Neural progenitor cell (in vitro differentiated cells): ENCODE results near the gene ZNF655. TPM values are rescaled to one million over a fixed set of nuclear protein-coding genes. Genes with fewer than 3 reads are reported as not detected.
"Not testable (repeated sequence)": the region's sequence is repeated elsewhere in the genome, so short reads cannot be mapped to it uniquely, and the experiment has no call there.

Experiments used
- DNase-seq: peaks from one replicate; pipeline ENCODE4 v3.0.0-alpha.2; 2016; ENCODE audit warnings: low spot score
- H2AFZ ChIP-seq: fragments of 200-600 bp; sonication (generic); replicated peaks from 2 replicates; pipeline ENCODE4 v1.6.1; 2016; ENCODE audit warnings: antibody characterized with exemption
- H3F3A ChIP-seq: fragments of 200-600 bp; sonication (generic); 2 replicates; pipeline ENCODE4 v1.6.1; 2016; ENCODE audit warnings: antibody characterized with exemption, low read depth
- H3K27ac ChIP-seq: fragments of 200-600 bp; sonication (generic); 2 replicates; pipeline ENCODE4 v1.5.1; 2016; ENCODE audit warnings: mild to moderate bottlenecking
- H3K27me3 ChIP-seq: fragments of 200-600 bp; sonication (generic); 2 replicates; pipeline ENCODE4 v1.6.1; 2016; ENCODE audit warnings: mild to moderate bottlenecking, moderate library complexity
- H3K36me3 ChIP-seq: fragments of 200-600 bp; sonication (generic); 2 replicates; pipeline ENCODE4 v1.5.1; 2016
- H3K4me1 ChIP-seq: fragments of 200-600 bp; sonication (generic); 2 replicates; pipeline ENCODE4 v1.6.1; 2016; ENCODE audit warnings: mixed run types
- H3K4me2 ChIP-seq: fragments of 200-600 bp; sonication (generic); 2 replicates; pipeline ENCODE4 v1.6.1; 2016
- H3K4me3 ChIP-seq: fragments of 200-600 bp; sonication (generic); 2 replicates; pipeline ENCODE4 v1.5.1; 2016
- H3K79me2 ChIP-seq: fragments of 200-600 bp; sonication (generic); 2 replicates; pipeline ENCODE4 v1.6.1; 2016; ENCODE audit warnings: low read depth
- H3K9ac ChIP-seq: fragments of 200-600 bp; sonication (generic); 2 replicates; pipeline ENCODE4 v1.6.1; 2016
- H3K9me3 ChIP-seq: fragments of 200-600 bp; sonication (generic); 2 replicates; pipeline ENCODE4 v1.5.1; 2016; ENCODE audit warnings: low read depth
- H4K20me1 ChIP-seq: fragments of 200-600 bp; sonication (generic); 2 replicates; pipeline ENCODE4 v1.6.1; 2016; ENCODE audit warnings: low read depth
- H3K27ac Mint-ChIP-seq: 3 replicates; pipeline ENCODE4 v1.8.0; 2021; ENCODE audit warnings: mixed read lengths
- H3K27me3 Mint-ChIP-seq: 2 replicates; pipeline ENCODE4 v1.8.0; 2022; ENCODE audit warnings: low read depth, mild to moderate bottlenecking, inconsistent platforms, moderate library complexity, mixed read lengths; ENCODE audit not compliant: insufficient read depth
- H3K36me3 Mint-ChIP-seq: 3 replicates; pipeline ENCODE4 v1.8.0; 2021; ENCODE audit warnings: mixed read lengths
- H3K4me1 Mint-ChIP-seq: 3 replicates; pipeline ENCODE4 v1.8.0; 2021; ENCODE audit warnings: mixed read lengths
- H3K4me3 Mint-ChIP-seq: 3 replicates; pipeline ENCODE4 v1.8.0; 2021; ENCODE audit warnings: mild to moderate bottlenecking, moderate library complexity, mixed read lengths
- H3K9me3 Mint-ChIP-seq: 3 replicates; pipeline ENCODE4 v1.8.0; 2020; ENCODE audit warnings: mixed read lengths
- EZH2 ChIP-seq: fragments of 200-600 bp; sonication (generic); IDR thresholded peaks from 2 replicates; pipeline ENCODE4 v1.6.1; 2017; ENCODE audit warnings: antibody characterized with exemption, mild to moderate bottlenecking, moderate library complexity
- EZH2phosphoT487 ChIP-seq: fragments of 200-600 bp; sonication (generic); IDR thresholded peaks from 2 replicates; pipeline ENCODE4 v1.6.1; 2017; ENCODE audit warnings: antibody characterized with exemption
- total RNA-seq: library from RNA; depleted of rRNA; stranded (reverse); fragments of >200 nt; gene quantifications from 2 replicates; pipeline ENCODE4 v1.2.3, GENCODE V29; 2015; ENCODE audit warnings: low replicate concordance
- TF ChIP-seq, protein P1 (sequence below): fragments of 200-600 bp; sonication (generic); IDR thresholded peaks from 2 replicates; pipeline ENCODE4 v1.5.1; 2017; ENCODE audit warnings: antibody characterized with exemption, mild to moderate bottlenecking

ZNF655 gene
- total RNA-seq, 1 donor from 2014 or later, result 66.3 TPM

DNA sequence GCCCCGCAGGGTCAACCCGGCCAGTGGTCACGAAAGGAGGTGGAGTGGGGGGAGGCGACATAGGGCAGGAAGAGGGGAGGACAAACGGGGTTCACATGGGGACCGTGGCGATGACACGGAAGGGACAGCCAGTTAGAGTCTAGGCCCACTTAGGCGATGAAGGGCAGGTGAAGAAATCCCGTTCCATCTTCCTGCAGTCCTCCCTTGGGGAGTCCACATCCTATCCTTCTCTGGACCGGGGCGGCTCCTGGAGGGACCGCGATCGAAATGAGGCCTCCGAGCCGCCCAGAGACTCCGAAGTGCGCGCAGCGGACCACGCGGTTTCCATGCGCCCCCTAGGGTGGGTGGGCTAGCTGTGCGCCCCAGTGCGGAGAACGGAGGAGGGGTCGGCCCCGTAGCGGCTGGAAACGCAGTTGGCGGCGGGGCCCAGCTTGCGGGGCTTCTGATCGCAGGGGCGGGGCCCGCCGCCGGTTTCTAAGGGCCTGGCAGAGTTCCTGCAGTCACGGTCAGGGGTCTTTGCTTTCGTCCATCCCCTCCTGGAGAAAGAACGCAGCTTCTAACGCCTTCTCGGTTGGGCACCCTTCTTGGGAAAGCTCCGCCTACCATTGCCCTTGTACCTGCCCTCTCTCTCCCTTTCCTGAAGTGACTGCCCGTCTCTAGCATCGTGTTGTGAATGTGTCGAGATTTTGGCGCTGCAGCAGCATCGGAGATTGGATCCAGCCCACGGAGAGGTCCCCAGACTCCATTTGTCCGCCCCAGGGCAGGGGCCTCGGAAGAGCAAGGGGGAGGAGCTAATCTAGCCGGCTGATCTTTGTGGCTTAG is 21.7 kb downstream of the ZNF655 start:
- peaks cover 9% of the 10 kb centered on the region for H3K4me1 Mint-ChIP-seq
- H3K9me3 ChIP-seq, result no peaks in the 10 kb centered on the region
- peaks cover 42% of the 10 kb centered on the region for H3F3A ChIP-seq
- H3K36me3 Mint-ChIP-seq, result no peaks in the 10 kb centered on the region
- peaks cover 2% of the 10 kb centered on the region for H3K27me3 Mint-ChIP-seq
- peak overlapping the region; percentile 93 for H3K4me2 ChIP-seq
- no peaks in the 10 kb centered on the region for H3K27me3 ChIP-seq
- TF ChIP-seq, protein P1, sequence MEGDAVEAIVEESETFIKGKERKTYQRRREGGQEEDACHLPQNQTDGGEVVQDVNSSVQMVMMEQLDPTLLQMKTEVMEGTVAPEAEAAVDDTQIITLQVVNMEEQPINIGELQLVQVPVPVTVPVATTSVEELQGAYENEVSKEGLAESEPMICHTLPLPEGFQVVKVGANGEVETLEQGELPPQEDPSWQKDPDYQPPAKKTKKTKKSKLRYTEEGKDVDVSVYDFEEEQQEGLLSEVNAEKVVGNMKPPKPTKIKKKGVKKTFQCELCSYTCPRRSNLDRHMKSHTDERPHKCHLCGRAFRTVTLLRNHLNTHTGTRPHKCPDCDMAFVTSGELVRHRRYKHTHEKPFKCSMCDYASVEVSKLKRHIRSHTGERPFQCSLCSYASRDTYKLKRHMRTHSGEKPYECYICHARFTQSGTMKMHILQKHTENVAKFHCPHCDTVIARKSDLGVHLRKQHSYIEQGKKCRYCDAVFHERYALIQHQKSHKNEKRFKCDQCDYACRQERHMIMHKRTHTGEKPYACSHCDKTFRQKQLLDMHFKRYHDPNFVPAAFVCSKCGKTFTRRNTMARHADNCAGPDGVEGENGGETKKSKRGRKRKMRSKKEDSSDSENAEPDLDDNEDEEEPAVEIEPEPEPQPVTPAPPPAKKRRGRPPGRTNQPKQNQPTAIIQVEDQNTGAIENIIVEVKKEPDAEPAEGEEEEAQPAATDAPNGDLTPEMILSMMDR, result peak; percentile 71
- no peak for TF ChIP-seq EZH2
- H3K4me1 ChIP-seq, result no peaks in the 10 kb centered on the region
- peak overlapping the region; percentile 66 for H3K4me3 ChIP-seq
- no peak overlapping the region for H3K27ac ChIP-seq
- DNase-seq, result peak; percentile 88
- peak overlapping the region; percentile 93 for H3K4me3 Mint-ChIP-seq
- H3K9ac ChIP-seq, result peak overlapping the region; percentile 9
- peak overlapping the region; percentile 97 for H2AFZ ChIP-seq
- H3K36me3 ChIP-seq, result no peaks in the 10 kb centered on the region
- peaks cover 11% of the 10 kb centered on the region for H4K20me1 ChIP-seq
- H3K27ac Mint-ChIP-seq, result peak overlapping the region; percentile 98
- no peaks in the 10 kb centered on the region for H3K9me3 Mint-ChIP-seq
- no peaks in the 10 kb centered on the region for H3K79me2 ChIP-seq

DNA sequence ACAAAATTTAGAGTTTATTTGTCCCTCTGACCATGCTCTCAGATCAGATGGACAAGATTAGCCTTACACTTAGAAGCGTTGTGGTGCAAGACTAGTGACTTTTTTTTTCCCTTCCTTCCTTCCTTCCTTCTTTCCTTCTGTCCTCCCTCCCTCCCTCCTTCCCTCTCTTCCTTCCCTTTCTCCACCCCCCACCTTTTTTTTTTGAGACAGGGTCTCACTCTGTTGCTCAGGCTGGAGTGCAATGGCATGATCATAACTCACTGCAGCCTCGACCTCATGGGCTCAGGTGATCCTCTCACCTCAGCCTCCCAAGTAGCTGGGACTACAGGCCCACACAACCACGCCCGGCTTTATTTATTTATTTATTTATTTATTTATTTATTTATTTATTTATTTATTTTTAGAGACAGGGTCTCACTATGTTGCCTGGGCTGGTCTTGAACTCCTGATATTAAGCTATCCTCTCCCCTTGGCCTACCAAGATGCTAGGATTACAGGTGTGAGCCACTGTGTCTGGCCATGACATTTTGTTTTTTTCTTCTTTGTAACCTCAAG is 22.4 kb downstream of the ZNF655 start:
- not testable (repeated sequence) for H3K79me2 ChIP-seq, H3K27ac ChIP-seq, H3K9ac ChIP-seq, H3K4me1 ChIP-seq, H3K36me3 Mint-ChIP-seq, H3K36me3 ChIP-seq, H3K27me3 Mint-ChIP-seq, H3K9me3 ChIP-seq, H3K9me3 Mint-ChIP-seq, H3K4me1 Mint-ChIP-seq, DNase-seq, H3K27me3 ChIP-seq
- H3F3A ChIP-seq, result peaks cover 42% of the 10 kb centered on the region
- Mint-ChIP-seq H3K4me3 (peak overlapping the region; percentile 93), H3K27ac (peak overlapping the region; percentile 98)
- H2AFZ ChIP-seq, result peak overlapping the region; percentile 97
- peak overlapping the region; percentile 66 for H3K4me3 ChIP-seq
- peak overlapping the region; percentile 93 for H3K4me2 ChIP-seq
- peaks cover 11% of the 10 kb centered on the region for H4K20me1 ChIP-seq

DNA sequence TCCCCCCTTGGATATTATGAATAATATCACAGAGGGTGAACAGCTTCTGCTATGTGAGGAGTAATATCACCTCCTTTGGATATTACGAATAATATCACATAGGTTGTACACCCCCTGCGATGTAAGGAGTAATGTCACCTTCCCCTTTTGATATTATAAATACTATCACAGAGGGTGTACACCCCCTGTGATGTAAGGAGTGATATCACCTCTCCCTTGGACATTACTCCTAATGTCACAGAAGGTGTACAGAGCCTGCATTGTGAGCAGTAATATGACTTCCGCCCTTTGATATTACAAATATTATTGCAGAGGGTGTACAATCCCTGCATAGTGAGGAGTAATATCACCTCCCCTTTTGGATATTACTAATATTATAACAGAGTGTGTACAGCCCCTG is 30.4 kb downstream of the ZNF655 start:
- Mint-ChIP-seq H3K4me3 (no peak overlapping the region), H3K27me3 (no peaks in the 10 kb centered on the region), H3K9me3 (no peaks in the 10 kb centered on the region), H3K4me1 (no peaks in the 10 kb centered on the region), H3K27ac (no peak overlapping the region), H3K36me3 (no peaks in the 10 kb centered on the region)
- no peak overlapping the region for H3K4me2 ChIP-seq
- no peaks in the 10 kb centered on the region for H3K4me1 ChIP-seq
- no peaks in the 10 kb centered on the region for H4K20me1 ChIP-seq
- no peaks in the 10 kb centered on the region for H3K36me3 ChIP-seq
- no peak overlapping the region for H3K4me3 ChIP-seq
- TF ChIP-seq EZH2 (no peak), EZH2phosphoT487 (no peak)
- TF ChIP-seq, protein P1, result no peak
- no peak overlapping the region for H2AFZ ChIP-seq
- H3K27me3 ChIP-seq, result no peaks in the 10 kb centered on the region
- H3K79me2 ChIP-seq, result no peaks in the 10 kb centered on the region
- no peak for DNase-seq
- H3K9me3 ChIP-seq, result peaks cover 15% of the 10 kb centered on the region
- H3F3A ChIP-seq, result peaks cover 44% of the 10 kb centered on the region
- H3K9ac ChIP-seq, result no peak overlapping the region
- no peak overlapping the region for H3K27ac ChIP-seq
